Measurements from ENCODE around the gene CNN2. TPM values are rescaled to one million over a fixed set of nuclear protein-coding genes. Genes with fewer than 3 reads are reported as not detected.

CNN2 gene
- total and polyA plus RNA-seq, 2 of the 13 experiments (the other 11 are each of a cell fraction or from before 2014, with no cell fraction given), result 63.6 to 70.0 TPM

GRCh38 chr19:1003283-1003682 is 23.1 kb upstream of the CNN2 start:
- Histone ChIP-seq H3K4me1 (ENCODE audit: insufficient read depth, low read length) (peaks cover 22% of the 10 kb centered on the region), H3K9me3 (ENCODE audit: low read length) (no peaks in the 10 kb centered on the region), H3K4me2 (ENCODE audit: low read depth, low read length) (peak overlapping the region; percentile 23; the same call in 1 of the 2 replicates), H3K79me2 (ENCODE audit: insufficient read depth, low read length) (no peaks in the 10 kb centered on the region), H3K9ac (ENCODE audit: insufficient read depth, low read depth, low read length) (no peak overlapping the region), H3K4me3 (replicated peaks in 1 of 3; ENCODE audit: insufficient read depth in 1 of 3, low read depth in 2 of 3, low read length in 3 of 3) (peak overlapping the region in 1 of 3 experiments; percentile 18; a peak in 1 of 6 replicates), H2AFZ (ENCODE audit: low read length) (no peak overlapping the region), H3K27me3 (ENCODE audit: control insufficient read depth in 1 of 2, insufficient read depth in 2 of 2, low read length in 2 of 2) (peaks cover 15 to 50% of the 10 kb centered on the region in 2 experiments), H3K36me3 (replicated peaks in 1 of 2; ENCODE audit: control insufficient read depth in 1 of 2, insufficient read depth in 2 of 2, low read length in 2 of 2) (no peaks in the 10 kb centered on the region), H3K27ac (ENCODE audit: extremely low read length, insufficient read depth, low read length) (no peak overlapping the region), H4K20me1 (ENCODE audit: insufficient read depth, low read length) (no peaks in the 10 kb centered on the region)
- no peak for TF ChIP-seq ZNF674 (CRISPR knock-in tag; IDR thresholded peaks at IDR 0.05; ENCODE audit: low read depth)
- TF ChIP-seq SIN3A (IDR thresholded peaks at IDR 0.05; ENCODE audit: borderline replicate concordance, low read depth, low read length), result no peak
- TF ChIP-seq ZFP41 (CRISPR knock-in tag; IDR thresholded peaks at IDR 0.05; ENCODE audit: borderline replicate concordance), result no peak
- no peak for TF ChIP-seq ZNF577 (CRISPR knock-in tag; IDR thresholded peaks at IDR 0.05; ENCODE audit: borderline replicate concordance, low read depth)
- TF ChIP-seq HNRNPL (IDR thresholded peaks at IDR 0.05; ENCODE audit: low read depth, low read length), result 0 out of 2 replicates have a peak, but pooled peaks have one; percentile 54
- TF ChIP-seq ZNF652 (CRISPR knock-in tag; IDR thresholded peaks at IDR 0.05; ENCODE audit: borderline replicate concordance, low read depth), result no peak
- no peak for TF ChIP-seq ZNF460 (CRISPR knock-in tag; IDR thresholded peaks at IDR 0.05; ENCODE audit: borderline replicate concordance)
- TF ChIP-seq CCAR2 (optimal IDR thresholded peaks at IDR 0.05; ENCODE audit: low read depth, low read length), result no peak
- peak; percentile 44; the same call in 1 of the 2 replicates for TF ChIP-seq CEBPB (IDR thresholded peaks at IDR 0.05; ENCODE audit: borderline replicate concordance, low read depth, low read length)
- peak; percentile 19; the same call in 1 of the 2 replicates for TF ChIP-seq GABPB1 (CRISPR knock-in tag; IDR thresholded peaks at IDR 0.05)
- DNase-seq (ENCODE audit: low spot score) (no peak), FAIRE-seq (no peak), ATAC-seq (no peak)
- ChIA-PET CTCF (ENCODE audit: low intra/inter-chr PET ratio, low total read pairs) (no interaction called here), POLR2A (no interaction called here)
- no TSS peak for BruUV-seq (replicated peaks)
- in situ Hi-C loops (cut with HindIII; ENCODE audit: extremely low pct_ligation_motif_present, low pct_unique_long_range_greater_than_20kb), result no loop called here
- intact Hi-C loops (cut with micrococcal nuclease; ENCODE audit: unreplicated experiment), result no loop called here
- WGBS (ENCODE audit: low lambda C conversion rate), result no CpG with 5 or more reads among the region's 37 CpGs

Measured in HepG2 (cell line).